IMR-90 (cell line): Measurements from ENCODE around the gene TTC38.

Source experiments
- CEBPB ChIP-seq: IDR thresholded peaks from 2 replicates; pipeline ENCODE4 v1.6.1; 2012; ENCODE audit warnings: low read depth, low read length, improper control_type of control experiment
- CHD1 ChIP-seq: IDR thresholded peaks from 2 replicates; pipeline ENCODE4 v1.6.1; 2012; ENCODE audit warnings: low read depth, low read length, improper control_type of control experiment
- FOS ChIP-seq: fragments of 150-350 bp; IDR thresholded peaks from 2 replicates; pipeline ENCODE4 v1.6.1; 2016; ENCODE audit warnings: low read depth, low read length
- MAFK ChIP-seq: IDR thresholded peaks from 2 replicates; pipeline ENCODE4 v1.6.1; 2012; ENCODE audit warnings: low read depth, low read length, improper control_type of control experiment
- MAZ ChIP-seq: IDR thresholded peaks from 2 replicates; pipeline ENCODE4 v1.6.1; 2012; ENCODE audit warnings: low read depth, mild to moderate bottlenecking, low read length, improper control_type of control experiment, moderate library complexity, borderline replicate concordance
- MXI1 ChIP-seq: IDR thresholded peaks from 2 replicates; pipeline ENCODE4 v1.6.1; 2012; ENCODE audit warnings: low read depth, mild to moderate bottlenecking, low read length, moderate library complexity, borderline replicate concordance
- NFE2L2 ChIP-seq: fragments of 150-350 bp; IDR thresholded peaks from 2 replicates; pipeline ENCODE4 v1.6.1; 2016; ENCODE audit warnings: low read depth, mild to moderate bottlenecking, low read length
- POLR2A ChIP-seq: IDR thresholded peaks from 2 replicates; pipeline ENCODE4 v1.6.1; 2012; ENCODE audit warnings: mild to moderate bottlenecking, low read depth, low read length
- RAD21 ChIP-seq: IDR thresholded peaks from 2 replicates; pipeline ENCODE4 v1.6.1; 2012; ENCODE audit warnings: low read length, improper control_type of control experiment
- RCOR1 ChIP-seq: IDR thresholded peaks from 2 replicates; pipeline ENCODE4 v1.6.1; 2012; ENCODE audit warnings: mild to moderate bottlenecking, low read length, improper control_type of control experiment; ENCODE audit not compliant: insufficient replicate concordance
- RFX5 ChIP-seq: IDR thresholded peaks from 2 replicates; pipeline ENCODE4 v1.8.0; 2012; ENCODE audit warnings: low read depth, mild to moderate bottlenecking, low read length, moderate library complexity
- TF ChIP-seq, protein P1 (sequence below): conservative IDR thresholded peaks from 2 replicates; pipeline ENCODE4 v1.5.1; 2012; ENCODE audit warnings: mild to moderate bottlenecking, low read depth, low read length, improper control_type of control experiment
- TF ChIP-seq, protein P2 (sequence below): fragments of 150-350 bp; IDR thresholded peaks from 2 replicates; pipeline ENCODE4 v1.6.1; 2017; ENCODE audit warnings: mild to moderate bottlenecking, antibody characterized with exemption, low read length, low read depth

DNA sequence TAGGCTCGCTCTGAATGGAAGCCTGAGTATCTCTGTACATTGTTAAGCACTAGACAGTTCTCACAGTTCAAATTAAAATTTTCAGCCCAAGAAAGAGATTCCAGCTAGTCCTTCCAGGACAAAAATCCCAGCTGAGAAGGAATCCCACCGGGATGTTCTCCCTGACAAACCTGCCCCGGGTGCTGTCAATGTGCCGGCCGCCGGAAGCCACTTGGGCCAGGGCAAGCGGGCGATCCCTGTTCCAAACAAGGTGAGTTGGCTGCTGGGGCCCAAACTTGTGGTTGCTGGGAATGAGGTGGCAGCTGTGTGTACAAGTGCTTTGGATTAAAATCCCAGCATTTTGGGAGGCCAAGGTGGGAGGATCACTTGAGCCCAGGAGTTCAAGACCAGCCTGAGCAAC is 44.2 kb downstream of the TTC38 start:
- no peak for TF ChIP-seq POLR2A
- TF ChIP-seq RCOR1, result no peak
- TF ChIP-seq, protein P1, sequence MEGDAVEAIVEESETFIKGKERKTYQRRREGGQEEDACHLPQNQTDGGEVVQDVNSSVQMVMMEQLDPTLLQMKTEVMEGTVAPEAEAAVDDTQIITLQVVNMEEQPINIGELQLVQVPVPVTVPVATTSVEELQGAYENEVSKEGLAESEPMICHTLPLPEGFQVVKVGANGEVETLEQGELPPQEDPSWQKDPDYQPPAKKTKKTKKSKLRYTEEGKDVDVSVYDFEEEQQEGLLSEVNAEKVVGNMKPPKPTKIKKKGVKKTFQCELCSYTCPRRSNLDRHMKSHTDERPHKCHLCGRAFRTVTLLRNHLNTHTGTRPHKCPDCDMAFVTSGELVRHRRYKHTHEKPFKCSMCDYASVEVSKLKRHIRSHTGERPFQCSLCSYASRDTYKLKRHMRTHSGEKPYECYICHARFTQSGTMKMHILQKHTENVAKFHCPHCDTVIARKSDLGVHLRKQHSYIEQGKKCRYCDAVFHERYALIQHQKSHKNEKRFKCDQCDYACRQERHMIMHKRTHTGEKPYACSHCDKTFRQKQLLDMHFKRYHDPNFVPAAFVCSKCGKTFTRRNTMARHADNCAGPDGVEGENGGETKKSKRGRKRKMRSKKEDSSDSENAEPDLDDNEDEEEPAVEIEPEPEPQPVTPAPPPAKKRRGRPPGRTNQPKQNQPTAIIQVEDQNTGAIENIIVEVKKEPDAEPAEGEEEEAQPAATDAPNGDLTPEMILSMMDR, result no peak
- TF ChIP-seq, protein P2, sequence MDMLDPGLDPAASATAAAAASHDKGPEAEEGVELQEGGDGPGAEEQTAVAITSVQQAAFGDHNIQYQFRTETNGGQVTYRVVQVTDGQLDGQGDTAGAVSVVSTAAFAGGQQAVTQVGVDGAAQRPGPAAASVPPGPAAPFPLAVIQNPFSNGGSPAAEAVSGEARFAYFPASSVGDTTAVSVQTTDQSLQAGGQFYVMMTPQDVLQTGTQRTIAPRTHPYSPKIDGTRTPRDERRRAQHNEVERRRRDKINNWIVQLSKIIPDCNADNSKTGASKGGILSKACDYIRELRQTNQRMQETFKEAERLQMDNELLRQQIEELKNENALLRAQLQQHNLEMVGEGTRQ, result no peak
- no peak for TF ChIP-seq CHD1
- TF ChIP-seq MAFK, result no peak
- TF ChIP-seq MAZ, result no peak
- TF ChIP-seq CEBPB, result no peak
- no peak for TF ChIP-seq MXI1
- TF ChIP-seq FOS, result no peak
- TF ChIP-seq RFX5, result no peak
- TF ChIP-seq NFE2L2, result no peak
- TF ChIP-seq RAD21, result no peak
